Muscle layer of colon (tissue), 2 donors: ENCODE data around the gene MMP21.

Experiments used
- H3K27ac ChIP-seq: one replicate; pipeline ENCODE4 v1.7.0; 2013; ENCODE audit warnings: low read depth, mild to moderate bottlenecking, low read length, moderate library complexity
- H3K27me3 ChIP-seq, 2 donors: one replicate each; pipeline ENCODE4 v1.7.0; 2013; ENCODE audit warnings: low read length in 2 of 2, mild to moderate bottlenecking in 2 of 2; ENCODE audit not compliant: insufficient read depth in 2 of 2, control insufficient read depth in 1 of 2
- H3K36me3 ChIP-seq: one replicate; pipeline ENCODE4 v1.7.0; 2013; ENCODE audit warnings: mild to moderate bottlenecking, low read length; ENCODE audit not compliant: insufficient read depth
- H3K4me1 ChIP-seq: one replicate; pipeline ENCODE4 v1.7.0; 2013; ENCODE audit warnings: mild to moderate bottlenecking, low read length; ENCODE audit not compliant: insufficient read depth
- H3K4me3 ChIP-seq, 2 donors: one replicate each; pipeline ENCODE4 v1.7.0; 2013; ENCODE audit warnings: low read length in 2 of 2, low read depth in 1 of 2, mild to moderate bottlenecking in 1 of 2, moderate library complexity in 1 of 2
- H3K9ac ChIP-seq: one replicate; pipeline ENCODE4 v1.7.0; 2013; ENCODE audit warnings: low read length
- H3K9me3 ChIP-seq: one replicate; pipeline ENCODE4 v1.7.0; 2013; ENCODE audit warnings: mild to moderate bottlenecking, low read length
- donor health status: abdominal sarcoma.
- donor health status: Adenocarcinoma of cecum.

Gene MMP21

DNA sequence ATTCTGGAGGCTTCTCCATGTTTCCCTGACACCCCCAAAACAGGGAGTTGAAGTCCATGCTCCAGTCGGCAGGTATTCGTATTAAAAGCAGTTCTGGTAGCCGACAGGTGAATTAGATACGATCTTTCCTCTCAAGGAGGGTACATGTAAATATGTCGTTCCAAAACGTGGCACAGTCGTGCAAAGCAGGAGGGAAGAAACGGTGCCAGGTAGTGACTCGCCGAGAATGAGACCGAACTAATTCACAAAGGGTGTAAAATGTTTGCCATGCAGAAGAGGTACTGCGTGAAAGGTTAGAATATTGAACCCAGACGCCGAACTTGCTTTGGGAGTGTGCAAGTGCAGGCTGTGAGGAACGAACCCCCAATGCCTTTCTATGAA, 55.6 kb downstream of the MMP21 start:
- H3K27ac ChIP-seq: peak overlapping the region; percentile 94
- H3K4me3 ChIP-seq: peak overlapping the region; percentile 98 to 100
- no peaks in the 10 kb centered on the region for H3K9me3 ChIP-seq
- H3K9ac ChIP-seq: peak overlapping the region; percentile 99
- peaks cover 36% of the 10 kb centered on the region for H3K36me3 ChIP-seq
- H3K27me3 ChIP-seq: no peaks in the 10 kb centered on the region
- H3K4me1 ChIP-seq: peaks cover 10% of the 10 kb centered on the region

DNA sequence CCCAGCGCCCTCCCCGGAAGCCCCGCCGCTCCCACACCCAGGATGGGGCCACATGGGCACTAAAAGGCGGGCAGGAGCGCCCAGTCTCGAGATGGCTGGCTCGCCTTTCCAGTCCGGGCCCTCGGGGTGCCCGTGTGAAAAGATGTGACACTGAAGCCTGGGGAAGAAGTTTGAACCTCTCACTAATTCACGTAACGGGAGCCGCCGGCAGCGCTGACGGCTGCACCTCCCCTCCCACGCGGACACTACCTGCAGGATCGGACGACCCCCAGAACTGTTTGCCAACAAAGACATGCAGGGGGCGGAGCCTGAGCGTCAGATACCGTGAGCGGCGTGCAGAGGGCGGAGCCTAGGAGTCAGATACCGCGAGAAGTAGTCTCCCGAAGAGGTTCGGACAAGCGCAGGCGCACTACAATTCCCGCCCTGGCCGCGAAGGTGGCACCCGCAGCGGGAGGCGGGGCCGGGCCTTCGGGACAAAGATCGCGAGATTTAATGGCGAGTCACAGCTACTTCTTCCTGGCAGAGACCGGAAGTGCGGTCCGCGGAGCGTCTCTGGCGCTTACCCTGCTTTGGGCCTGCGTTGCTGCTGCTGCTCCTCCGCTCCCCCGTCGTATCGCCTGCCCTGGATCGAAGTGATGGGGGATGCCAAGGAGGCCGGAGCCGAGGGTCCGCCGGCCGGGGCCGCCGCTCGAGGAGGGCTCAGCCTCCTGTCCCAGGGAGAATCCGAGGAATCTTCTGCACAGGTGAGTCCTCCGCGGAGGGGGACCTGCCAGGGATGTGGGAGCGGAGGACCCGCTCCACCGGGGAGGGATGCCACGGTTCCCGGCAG, 56.2 kb downstream of the MMP21 start, which contains the start of gene EDRF1:
Gene EDRF1 (plus strand): TSS at position 537 of the 829 bp plus-strand sequence. CDS start 99 bp downstream, at position 636.
- Histone ChIP-seq H3K4me3 (peak within 1 kb of the TSS; percentile 98 to 100), H3K9me3 (no peaks in the 10 kb centered on the region), H3K36me3 (peaks cover 30% of the 10 kb centered on the region), H3K4me1 (peaks cover 10% of the 10 kb centered on the region), H3K9ac (peak within 1 kb of the TSS; percentile 99), H3K27ac (peak within 1 kb of the TSS; percentile 94), H3K27me3 (no peaks in the 10 kb centered on the region)
